GM19023 (cell line): ENCODE results near the gene SPATA20.

Experiments used
- ATAC-seq: cut with Tn5 transposase; IDR thresholded peaks from one replicate; pipeline ENCODE4 v1.9.1; 2021; ENCODE audit warnings: mild to moderate bottlenecking, moderate library complexity; ENCODE audit not compliant: unreplicated experiment

The SPATA20 gene

DNA sequence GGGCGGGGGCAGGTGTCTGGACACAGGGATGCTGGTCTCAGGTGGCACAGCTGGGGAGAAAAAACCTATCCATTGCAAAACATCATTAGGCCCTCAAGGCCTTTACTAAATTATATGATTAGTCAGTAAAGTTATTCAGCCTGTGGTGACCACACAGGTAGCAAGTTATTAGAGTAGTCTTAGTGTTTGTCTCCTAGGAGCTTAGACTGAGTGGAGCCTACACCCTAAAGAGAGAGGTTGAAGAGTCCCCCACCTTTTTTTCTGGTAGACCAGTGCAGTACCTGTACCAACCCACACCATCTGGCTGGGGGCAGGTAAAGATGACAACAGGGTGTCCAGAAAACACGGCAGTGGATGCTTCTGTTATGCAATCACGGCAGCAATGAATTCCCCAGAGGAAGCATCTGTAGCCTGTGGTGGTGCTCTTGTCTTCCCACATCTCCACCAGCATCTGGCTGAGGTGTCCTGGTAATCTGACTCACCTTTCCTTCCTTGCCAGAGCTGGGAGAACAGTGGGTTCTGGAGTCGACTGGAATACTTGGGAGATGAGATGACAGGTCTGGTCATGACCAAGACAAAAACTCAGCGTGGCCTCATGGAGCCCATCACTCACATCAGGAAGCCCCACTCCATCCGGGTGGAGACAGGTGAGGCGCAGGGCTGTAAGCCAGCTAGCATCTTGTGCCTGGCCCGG is 27.7 kb upstream of the SPATA20 start:
- ATAC-seq, result no peak

- no peak for ATAC-seq
These were observed 26.5 kb upstream of the SPATA20 start for GRCh38 chr17:50520483-50520882.

DNA sequence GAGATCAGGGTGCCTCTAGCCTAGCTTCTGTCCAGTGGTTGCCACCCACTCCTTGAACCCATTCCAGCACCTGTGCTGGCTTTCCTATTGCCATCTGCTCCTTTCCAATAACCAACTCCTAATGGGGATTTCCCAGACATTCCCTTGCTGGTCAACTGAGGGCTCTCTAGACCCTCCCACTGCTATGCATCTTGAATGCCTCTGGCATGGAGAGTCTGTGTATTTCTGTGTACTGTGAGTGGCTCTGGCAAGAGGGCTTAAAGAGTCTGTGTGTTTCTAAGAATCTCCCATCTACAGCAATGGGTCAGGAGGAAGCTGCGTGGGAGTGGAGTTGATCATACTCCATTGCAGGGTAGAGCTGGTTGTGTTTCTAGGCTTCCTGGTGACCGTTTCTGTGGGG is 25.5 kb upstream of the SPATA20 start:
- ATAC-seq, result no peak

DNA sequence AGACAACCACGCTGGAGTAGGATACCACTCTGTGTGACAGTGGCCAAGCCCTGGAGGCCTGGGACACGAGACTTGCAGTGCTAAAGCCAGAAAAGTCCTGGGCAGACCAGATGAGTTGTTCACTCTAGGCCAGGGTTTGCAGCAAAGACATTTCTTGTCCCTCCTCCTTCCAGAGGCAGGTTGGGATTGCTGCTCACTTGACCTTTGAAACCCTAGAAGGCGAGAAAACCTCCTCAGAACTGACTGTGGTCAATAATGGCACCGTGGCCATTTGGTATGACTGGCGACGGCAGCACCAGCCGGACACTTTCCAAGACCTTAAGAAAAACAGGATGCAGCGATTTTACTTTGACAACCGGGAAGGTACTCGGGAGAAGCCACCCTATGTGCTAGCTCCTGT is 24.2 kb upstream of the SPATA20 start:
- ATAC-seq, result no peak

- ATAC-seq, result no peak
These were observed 23.8 kb upstream of the SPATA20 start for GRCh38 chr17:50523208-50523607.

GRCh38 chr17:50524838-50525237 is 22.1 kb upstream of the SPATA20 start:
- ATAC-seq, result no peak

- no peak for ATAC-seq
These were observed 19.7 kb upstream of the SPATA20 start for GRCh38 chr17:50527155-50527762.

DNA sequence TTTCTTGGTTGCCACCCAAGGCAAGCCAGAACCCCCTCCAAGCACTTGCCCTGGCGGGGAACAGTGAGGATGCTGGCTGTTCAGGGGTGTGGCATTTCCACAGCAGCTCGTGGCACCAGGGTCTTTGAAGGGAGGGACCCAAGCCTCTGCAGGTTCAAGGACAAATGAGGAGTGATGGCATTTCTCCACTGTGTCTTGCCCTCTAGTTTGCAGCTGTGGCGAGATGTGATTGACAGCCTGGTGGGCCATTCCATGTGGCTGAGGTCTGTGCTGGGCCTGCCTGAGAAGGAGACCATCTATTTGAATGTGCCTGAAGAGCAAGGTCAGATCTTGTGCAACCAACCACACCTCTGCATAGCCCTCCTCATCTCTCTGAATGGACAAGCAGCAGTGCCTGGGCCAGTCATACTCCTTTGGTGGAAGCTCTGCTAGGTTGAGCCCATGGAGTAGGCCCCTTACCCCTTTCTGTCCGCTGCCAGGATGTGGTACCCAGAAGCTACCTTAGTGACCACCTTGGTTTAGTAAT is 19.0 kb upstream of the SPATA20 start:
- no peak for ATAC-seq

DNA sequence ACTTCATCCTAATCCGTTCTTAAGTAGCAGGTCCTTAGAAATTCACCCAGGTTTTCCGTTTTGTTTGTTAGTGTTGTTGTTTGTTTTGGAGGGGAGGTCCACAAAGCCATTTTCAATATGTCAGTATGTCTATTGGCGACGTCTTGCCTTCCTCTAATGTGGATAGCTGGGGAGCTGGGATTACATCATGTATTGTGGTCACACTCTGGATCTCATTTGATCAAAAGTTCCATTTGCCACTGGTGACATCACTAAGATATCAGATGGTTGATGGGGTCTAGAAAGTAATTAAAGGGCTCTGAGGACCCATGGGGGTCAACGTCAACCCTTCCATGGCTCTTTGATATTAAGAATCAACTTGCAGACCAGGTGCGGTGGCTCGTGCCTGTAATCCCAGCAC is 17.1 kb upstream of the SPATA20 start:
- no peak for ATAC-seq

GRCh38 chr17:50531428-50532025 is 15.4 kb upstream of the SPATA20 start:
- no peak for ATAC-seq

DNA sequence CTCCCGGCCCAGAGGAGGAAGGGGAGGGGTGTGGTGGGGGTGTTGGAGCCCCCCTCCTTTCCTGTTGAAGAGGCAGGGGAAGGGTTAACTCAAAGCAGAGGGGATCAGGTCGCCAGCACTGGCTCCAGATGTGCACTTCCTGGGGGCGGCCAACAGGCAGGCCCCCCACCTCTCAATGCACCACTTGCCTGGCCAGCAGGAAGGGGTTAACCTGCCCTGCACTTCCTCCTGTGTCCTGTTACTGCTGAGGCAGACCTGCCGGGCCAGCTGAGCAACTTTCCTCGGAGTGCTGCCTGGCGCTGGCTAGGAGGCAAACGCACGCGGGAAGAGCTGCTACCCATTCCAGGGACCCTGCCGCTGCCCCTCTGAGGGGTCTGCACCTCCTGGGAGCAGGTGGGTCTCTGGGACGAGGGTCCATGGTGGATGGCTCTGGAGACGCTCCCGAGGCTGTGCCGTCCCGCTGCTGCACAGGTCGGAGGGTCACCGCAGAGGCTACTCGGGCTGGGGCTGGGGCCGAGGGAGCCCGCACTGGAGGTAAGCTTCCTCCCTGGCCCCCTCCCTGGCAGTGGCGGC is 14.4 kb upstream of the SPATA20 start, which contains the start of gene EPN3:
EPN3 (plus strand) TSS at position 284 of the 573 bp plus-strand sequence. CDS start 3,822 bp downstream, outside the sequence.
- no peak for ATAC-seq

GRCh38 chr17:50533185-50533584 is 13.8 kb upstream of the SPATA20 start:
- no peak for ATAC-seq

GRCh38 chr17:50533720-50534148 is 13.2 kb upstream of the SPATA20 start:
- ATAC-seq, result no peak

GRCh38 chr17:50534222-50534978 is 12.6 kb upstream of the SPATA20 start:
- no peak for ATAC-seq

DNA sequence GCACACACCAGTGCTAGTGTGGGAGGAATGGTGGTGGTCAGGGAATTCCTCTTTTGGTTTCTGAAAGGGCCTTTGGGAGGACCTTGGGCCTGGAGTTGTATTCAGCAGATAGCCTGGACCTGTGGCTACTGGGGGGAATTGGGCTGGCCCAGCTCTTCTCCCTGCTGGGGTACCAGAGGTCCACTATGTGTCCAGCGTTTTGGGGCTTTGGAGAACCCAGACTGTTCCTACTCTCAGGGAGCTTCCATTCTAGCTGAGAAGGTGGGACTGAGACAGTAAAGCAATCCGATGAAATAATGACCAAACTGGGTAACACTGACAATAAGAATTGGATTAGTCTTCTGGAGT is 12.0 kb upstream of the SPATA20 start:
- ATAC-seq, result no peak

DNA sequence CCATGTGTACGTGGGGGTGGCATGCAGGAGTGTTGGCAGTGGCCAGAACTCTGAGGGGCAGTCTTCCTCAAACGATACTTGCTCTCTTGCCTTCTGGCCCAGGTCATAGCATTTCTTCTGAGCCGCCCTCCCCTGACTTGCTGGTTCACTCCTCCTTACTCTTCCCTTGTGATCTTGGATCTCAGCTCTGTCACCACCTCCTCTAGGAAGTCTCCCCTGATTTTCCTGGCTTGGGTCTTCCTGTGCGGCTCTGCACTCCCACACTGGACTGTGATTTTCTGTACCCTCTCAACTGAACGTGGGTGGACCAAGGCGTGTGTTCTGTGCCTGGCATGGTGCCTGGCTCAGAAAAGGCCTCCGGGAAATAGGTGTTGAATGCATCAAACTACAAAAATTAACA is 11.6 kb upstream of the SPATA20 start:
- ATAC-seq, result no peak

GRCh38 chr17:50536683-50537646 is 10.0 kb upstream of the SPATA20 start:
- ATAC-seq, result no peak

GRCh38 chr17:50537721-50538548 is 9.0 kb upstream of the SPATA20 start:
- no peak for ATAC-seq
